GM12891 (cell line): ENCODE results near the gene RAC3.

Experiments used
- POLR2AphosphoS5 ChIP-seq: IDR thresholded peaks from 2 replicates; pipeline ENCODE4 v1.6.1; 2011; ENCODE audit warnings: low read depth, low read length, control low read depth
- SPI1 ChIP-seq: IDR thresholded peaks from 2 replicates; pipeline ENCODE4 v1.6.1; 2011; ENCODE audit warnings: low read depth, low read length, control low read depth
- TAF1 ChIP-seq: IDR thresholded peaks from 2 replicates; pipeline ENCODE4 v1.6.1; 2011; ENCODE audit warnings: low read depth, low read length, control low read depth

- no peak for TF ChIP-seq POLR2AphosphoS5
- no peak for TF ChIP-seq TAF1
- no peak for TF ChIP-seq SPI1
Observed at GRCh38 chr17:82008941-82009405, 22.5 kb upstream of the RAC3 start.
